Measurements from ENCODE around the gene DDX41.

Gene DDX41

DNA sequence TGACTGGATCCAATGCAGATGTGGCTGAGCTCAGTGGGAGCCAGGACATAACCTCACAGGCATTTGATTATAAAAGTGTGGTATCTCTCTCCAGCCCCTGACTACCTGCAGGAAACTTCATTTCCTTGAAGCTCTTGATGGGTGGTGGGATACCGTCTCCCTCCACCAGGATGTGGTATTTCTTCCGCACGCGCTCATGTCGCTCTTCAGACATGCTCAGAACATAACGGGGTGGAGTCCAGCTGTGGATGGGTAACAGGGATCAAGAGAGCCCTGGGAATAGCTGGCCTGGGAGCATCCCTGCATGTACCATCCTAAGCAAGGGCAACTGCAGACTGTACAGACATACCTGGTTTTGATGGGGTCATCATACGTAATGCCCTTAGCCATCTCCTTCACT lies 1.2 kb downstream of the DDX41 start:
- peaks cover 47% of the 10 kb centered on the region for H3K4me1 ChIP-seq (ENCODE audit: insufficient read depth, low read length)

DNA sequence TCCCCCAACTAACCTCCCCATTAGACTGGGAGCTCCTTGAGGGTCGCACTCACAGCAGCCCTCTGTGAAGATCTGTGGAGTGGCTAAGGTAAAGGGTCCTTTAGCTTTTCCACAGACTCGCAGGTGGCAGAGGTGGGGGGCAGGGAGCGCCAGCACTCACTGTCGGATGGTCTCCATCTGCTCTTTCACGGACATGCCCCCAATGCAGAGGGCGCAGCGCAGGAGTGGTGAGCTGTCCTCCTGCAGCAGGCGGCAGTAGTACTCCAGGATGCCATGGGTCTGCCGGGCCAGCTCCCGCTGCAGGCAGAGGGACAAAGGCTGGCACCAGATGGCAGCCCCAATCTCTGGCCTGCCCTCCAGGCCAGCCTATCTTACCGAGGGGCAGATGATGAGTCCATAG lies 2.2 kb downstream of the DDX41 start:
- H3K36me3 ChIP-seq (ENCODE audit: insufficient read depth, low read length): peaks cover 68% of the 10 kb centered on the region
- peak overlapping the region; percentile 11; the same call in 1 of the 2 replicates for H3K9ac ChIP-seq (ENCODE audit: low read depth, low read length)

More for the DNA sequence above, 1.2 kb downstream of the DDX41 start:
- Histone ChIP-seq H4K20me1 (ENCODE audit: insufficient read depth, low read length) (peaks cover 28% of the 10 kb centered on the region), H3K36me3 (ENCODE audit: insufficient read depth, low read length) (peaks cover 71% of the 10 kb centered on the region), H2AFZ (ENCODE audit: low read depth, low read length) (no peak overlapping the region), H3K27ac (ENCODE audit: low read length) (peak overlapping the region; percentile 83), H3K79me2 (ENCODE audit: insufficient read depth, low read length) (peaks cover 36% of the 10 kb centered on the region), H3K4me2 (ENCODE audit: insufficient read depth, low read length) (peak overlapping the region; percentile 88), H3K9ac (ENCODE audit: low read depth, low read length) (peak overlapping the region; percentile 66), H3K9me3 (ENCODE audit: insufficient read depth, low read length, severe bottlenecking) (no peaks in the 10 kb centered on the region), H3K27me3 (ENCODE audit: insufficient read depth, low read length, poor library complexity) (no peaks in the 10 kb centered on the region), H3K4me3 (ENCODE audit: low read depth in 1 of 2, low read length in 2 of 2) (peak overlapping the region; percentile 60 to 77)
- TF ChIP-seq, protein P1, sequence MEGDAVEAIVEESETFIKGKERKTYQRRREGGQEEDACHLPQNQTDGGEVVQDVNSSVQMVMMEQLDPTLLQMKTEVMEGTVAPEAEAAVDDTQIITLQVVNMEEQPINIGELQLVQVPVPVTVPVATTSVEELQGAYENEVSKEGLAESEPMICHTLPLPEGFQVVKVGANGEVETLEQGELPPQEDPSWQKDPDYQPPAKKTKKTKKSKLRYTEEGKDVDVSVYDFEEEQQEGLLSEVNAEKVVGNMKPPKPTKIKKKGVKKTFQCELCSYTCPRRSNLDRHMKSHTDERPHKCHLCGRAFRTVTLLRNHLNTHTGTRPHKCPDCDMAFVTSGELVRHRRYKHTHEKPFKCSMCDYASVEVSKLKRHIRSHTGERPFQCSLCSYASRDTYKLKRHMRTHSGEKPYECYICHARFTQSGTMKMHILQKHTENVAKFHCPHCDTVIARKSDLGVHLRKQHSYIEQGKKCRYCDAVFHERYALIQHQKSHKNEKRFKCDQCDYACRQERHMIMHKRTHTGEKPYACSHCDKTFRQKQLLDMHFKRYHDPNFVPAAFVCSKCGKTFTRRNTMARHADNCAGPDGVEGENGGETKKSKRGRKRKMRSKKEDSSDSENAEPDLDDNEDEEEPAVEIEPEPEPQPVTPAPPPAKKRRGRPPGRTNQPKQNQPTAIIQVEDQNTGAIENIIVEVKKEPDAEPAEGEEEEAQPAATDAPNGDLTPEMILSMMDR (IDR thresholded peaks at IDR 0.05; ENCODE audit: borderline replicate concordance, extremely low read depth, low read length, poor library complexity, severe bottlenecking): no peak
- TF ChIP-seq EZH2 (IDR thresholded peaks at IDR 0.05; ENCODE audit: borderline replicate concordance, low read depth, low read length, severe bottlenecking): no peak
- no peak for ATAC-seq (ENCODE audit: insufficient read depth, low read depth)
- no peak for DNase-seq

DNA sequence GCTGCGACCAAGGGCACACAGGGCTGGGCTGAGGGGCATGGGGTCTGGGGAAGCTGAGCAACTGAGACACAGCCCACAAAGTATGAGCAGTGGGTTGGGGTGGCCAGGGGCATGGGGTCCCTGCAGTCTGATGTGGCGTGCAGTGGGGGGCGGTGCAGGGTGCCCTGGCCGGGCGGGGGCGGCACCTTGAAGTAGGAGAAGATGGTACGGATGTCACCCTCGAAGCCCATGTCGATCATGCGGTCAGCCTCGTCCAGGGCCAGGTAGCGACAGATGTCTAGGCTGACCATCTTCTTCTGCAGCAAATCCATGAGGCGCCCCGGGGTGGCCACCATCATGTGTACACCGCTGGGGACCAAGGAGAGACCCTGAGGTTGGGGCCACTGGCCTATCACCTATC lies 3.3 kb downstream of the DDX41 start:
- no peak for DNase-seq
- Histone ChIP-seq H3K4me2 (ENCODE audit: insufficient read depth, low read length) (no peak overlapping the region), H2AFZ (ENCODE audit: low read depth, low read length) (no peak overlapping the region), H3K79me2 (ENCODE audit: insufficient read depth, low read length) (peaks cover 30% of the 10 kb centered on the region), H3K9me3 (ENCODE audit: insufficient read depth, low read length, severe bottlenecking) (no peaks in the 10 kb centered on the region), H3K4me1 (ENCODE audit: insufficient read depth, low read length) (peaks cover 27% of the 10 kb centered on the region), H3K4me3 (ENCODE audit: low read depth in 1 of 2, low read length in 2 of 2) (no peak overlapping the region), H3K9ac (ENCODE audit: low read depth, low read length) (no peak overlapping the region), H4K20me1 (ENCODE audit: insufficient read depth, low read length) (peaks cover 28% of the 10 kb centered on the region), H3K27me3 (ENCODE audit: insufficient read depth, low read length, poor library complexity) (no peaks in the 10 kb centered on the region), H3K27ac (ENCODE audit: low read length) (no peak overlapping the region), H3K36me3 (ENCODE audit: insufficient read depth, low read length) (peaks cover 64% of the 10 kb centered on the region)
- TF ChIP-seq, protein P1 (IDR thresholded peaks at IDR 0.05; ENCODE audit: borderline replicate concordance, extremely low read depth, low read length, poor library complexity, severe bottlenecking): no peak
- no peak for TF ChIP-seq EZH2 (IDR thresholded peaks at IDR 0.05; ENCODE audit: borderline replicate concordance, low read depth, low read length, severe bottlenecking)
- no peak for ATAC-seq (ENCODE audit: insufficient read depth, low read depth)

More for the DNA sequence above, 2.2 kb downstream of the DDX41 start:
- Histone ChIP-seq H3K4me3 (ENCODE audit: low read depth in 1 of 2, low read length in 2 of 2) (peak overlapping the region in 1 of 2 experiments; percentile 23; a peak in 1 of 4 replicates), H3K27me3 (ENCODE audit: insufficient read depth, low read length, poor library complexity) (no peaks in the 10 kb centered on the region), H3K4me1 (ENCODE audit: insufficient read depth, low read length) (peaks cover 36% of the 10 kb centered on the region), H3K9me3 (ENCODE audit: insufficient read depth, low read length, severe bottlenecking) (no peaks in the 10 kb centered on the region), H2AFZ (ENCODE audit: low read depth, low read length) (no peak overlapping the region), H3K4me2 (ENCODE audit: insufficient read depth, low read length) (peak overlapping the region; percentile 88), H4K20me1 (ENCODE audit: insufficient read depth, low read length) (peaks cover 28% of the 10 kb centered on the region), H3K27ac (ENCODE audit: low read length) (no peak overlapping the region), H3K79me2 (ENCODE audit: insufficient read depth, low read length) (peaks cover 33% of the 10 kb centered on the region)
- TF ChIP-seq, protein P1 (IDR thresholded peaks at IDR 0.05; ENCODE audit: borderline replicate concordance, extremely low read depth, low read length, poor library complexity, severe bottlenecking): no peak
- no peak for TF ChIP-seq EZH2 (IDR thresholded peaks at IDR 0.05; ENCODE audit: borderline replicate concordance, low read depth, low read length, severe bottlenecking)
- ATAC-seq (ENCODE audit: insufficient read depth, low read depth) (no peak), DNase-seq (no peak)

All from DND-41 (cell line).